Calu3 (cell line): ENCODE results near the gene DHX34. TPM values are rescaled to one million over a fixed set of nuclear protein-coding genes. Genes with fewer than 3 reads are reported as not detected.
A peak's percentile ranks its signal among the peaks of the same experiment; 100 is the strongest.
"Not testable (repeated sequence)": the region's sequence is repeated elsewhere in the genome, so short reads cannot be mapped to it uniquely, and the experiment has no call there.

Experiments
- Bru-seq: library from RNA; stranded (reverse); fragments of 400-500 nt; gene quantifications from one replicate; lab custom pipeline; 2021; lab: Mats Ljungman, UMichigan
- BruChase-seq, 2 experiments: library from RNA; stranded (reverse); fragments of 400-500 nt; gene quantifications; one replicate each; lab custom pipeline; 2021; lab: Mats Ljungman, UMichigan
- BruUV-seq: library from RNA; stranded (reverse); fragments of 400-500 nt; replicated peaks from 2 replicates; lab custom pipeline; 2021; lab: Mats Ljungman, UMichigan
- CTCF ChIA-PET: fragments of 300-600 bp; sonication (Branson Sonifier 250); formaldehyde crosslinking; loops from one replicate; lab custom pipeline; 2022; ENCODE audit warnings: antibody characterized with exemption; lab: Charles Lee
- DNase-seq: peaks from one replicate; pipeline ENCODE4 v3.0.0; 2022
- H3K27ac Mint-ChIP-seq: one replicate; pipeline ENCODE4 v1.8.0; 2022; ENCODE audit warnings: mixed read lengths; ENCODE audit not compliant: unreplicated experiment
- H3K27me3 Mint-ChIP-seq: one replicate; pipeline ENCODE4 v1.8.0; 2022; ENCODE audit warnings: mixed read lengths; ENCODE audit not compliant: unreplicated experiment
- H3K36me3 Mint-ChIP-seq: one replicate; pipeline ENCODE4 v1.8.0; 2022; ENCODE audit warnings: mild to moderate bottlenecking, moderate library complexity, mixed read lengths; ENCODE audit not compliant: insufficient read depth, unreplicated experiment
- H3K4me1 Mint-ChIP-seq: one replicate; pipeline ENCODE4 v1.8.0; 2022; ENCODE audit warnings: mild to moderate bottlenecking, low read depth, mixed read lengths; ENCODE audit not compliant: unreplicated experiment
- H3K4me3 Mint-ChIP-seq: one replicate; pipeline ENCODE4 v1.8.0; 2022; ENCODE audit warnings: mild to moderate bottlenecking, low read depth, moderate library complexity, mixed read lengths; ENCODE audit not compliant: unreplicated experiment
- H3K9me3 Mint-ChIP-seq: one replicate; pipeline ENCODE4 v1.8.0; 2022; ENCODE audit warnings: low read depth, mixed read lengths; ENCODE audit not compliant: unreplicated experiment
- intact Hi-C: fragments of 100-400 bp; cut with micrococcal nuclease; formaldehyde crosslinking; loops from one replicate; pipeline ENCODE4 v1.10.0; 2022; ENCODE audit not compliant: unreplicated experiment
- long read RNA-seq: library from polyadenylated mRNA; stranded (forward); transcript quantifications from one replicate; pipeline ENCODE4 v2.0.0, GENCODE V29; 2022
- total RNA-seq: library from RNA; stranded (reverse); gene quantifications from 2 replicates; pipeline ENCODE4 v1.2.3, GENCODE V29; 2022
- TF ChIP-seq, protein P1 (sequence below): fragments of 200-600 bp; IDR thresholded peaks from one replicate; pipeline ENCODE4 v1.8.0; 2022; ENCODE audit warnings: antibody characterized with exemption; ENCODE audit not compliant: unreplicated experiment

The DHX34 gene, protein sequence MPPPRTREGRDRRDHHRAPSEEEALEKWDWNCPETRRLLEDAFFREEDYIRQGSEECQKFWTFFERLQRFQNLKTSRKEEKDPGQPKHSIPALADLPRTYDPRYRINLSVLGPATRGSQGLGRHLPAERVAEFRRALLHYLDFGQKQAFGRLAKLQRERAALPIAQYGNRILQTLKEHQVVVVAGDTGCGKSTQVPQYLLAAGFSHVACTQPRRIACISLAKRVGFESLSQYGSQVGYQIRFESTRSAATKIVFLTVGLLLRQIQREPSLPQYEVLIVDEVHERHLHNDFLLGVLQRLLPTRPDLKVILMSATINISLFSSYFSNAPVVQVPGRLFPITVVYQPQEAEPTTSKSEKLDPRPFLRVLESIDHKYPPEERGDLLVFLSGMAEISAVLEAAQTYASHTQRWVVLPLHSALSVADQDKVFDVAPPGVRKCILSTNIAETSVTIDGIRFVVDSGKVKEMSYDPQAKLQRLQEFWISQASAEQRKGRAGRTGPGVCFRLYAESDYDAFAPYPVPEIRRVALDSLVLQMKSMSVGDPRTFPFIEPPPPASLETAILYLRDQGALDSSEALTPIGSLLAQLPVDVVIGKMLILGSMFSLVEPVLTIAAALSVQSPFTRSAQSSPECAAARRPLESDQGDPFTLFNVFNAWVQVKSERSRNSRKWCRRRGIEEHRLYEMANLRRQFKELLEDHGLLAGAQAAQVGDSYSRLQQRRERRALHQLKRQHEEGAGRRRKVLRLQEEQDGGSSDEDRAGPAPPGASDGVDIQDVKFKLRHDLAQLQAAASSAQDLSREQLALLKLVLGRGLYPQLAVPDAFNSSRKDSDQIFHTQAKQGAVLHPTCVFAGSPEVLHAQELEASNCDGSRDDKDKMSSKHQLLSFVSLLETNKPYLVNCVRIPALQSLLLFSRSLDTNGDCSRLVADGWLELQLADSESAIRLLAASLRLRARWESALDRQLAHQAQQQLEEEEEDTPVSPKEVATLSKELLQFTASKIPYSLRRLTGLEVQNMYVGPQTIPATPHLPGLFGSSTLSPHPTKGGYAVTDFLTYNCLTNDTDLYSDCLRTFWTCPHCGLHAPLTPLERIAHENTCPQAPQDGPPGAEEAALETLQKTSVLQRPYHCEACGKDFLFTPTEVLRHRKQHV
- total RNA-seq (51.4 and 51.6 TPM in 2 replicates), Bru-seq, nascent RNA (percentile 74 among the genes with signal in this experiment), BruChase-seq, experiment 1, labeled RNA remaining after a 6-hour chase (percentile 88 among the genes with signal in this experiment), BruChase-seq, experiment 2, labeled RNA remaining after a 2-hour chase (percentile 86 among the genes with signal in this experiment)
- long read RNA-seq, full-length matches to known transcripts = 2 of 28 reads
- long read RNA-seq, partial matches to known transcripts = 20 of 28 reads
- long read RNA-seq, other reads (novel, unspliced or antisense) = 6 of 28 reads

DNA sequence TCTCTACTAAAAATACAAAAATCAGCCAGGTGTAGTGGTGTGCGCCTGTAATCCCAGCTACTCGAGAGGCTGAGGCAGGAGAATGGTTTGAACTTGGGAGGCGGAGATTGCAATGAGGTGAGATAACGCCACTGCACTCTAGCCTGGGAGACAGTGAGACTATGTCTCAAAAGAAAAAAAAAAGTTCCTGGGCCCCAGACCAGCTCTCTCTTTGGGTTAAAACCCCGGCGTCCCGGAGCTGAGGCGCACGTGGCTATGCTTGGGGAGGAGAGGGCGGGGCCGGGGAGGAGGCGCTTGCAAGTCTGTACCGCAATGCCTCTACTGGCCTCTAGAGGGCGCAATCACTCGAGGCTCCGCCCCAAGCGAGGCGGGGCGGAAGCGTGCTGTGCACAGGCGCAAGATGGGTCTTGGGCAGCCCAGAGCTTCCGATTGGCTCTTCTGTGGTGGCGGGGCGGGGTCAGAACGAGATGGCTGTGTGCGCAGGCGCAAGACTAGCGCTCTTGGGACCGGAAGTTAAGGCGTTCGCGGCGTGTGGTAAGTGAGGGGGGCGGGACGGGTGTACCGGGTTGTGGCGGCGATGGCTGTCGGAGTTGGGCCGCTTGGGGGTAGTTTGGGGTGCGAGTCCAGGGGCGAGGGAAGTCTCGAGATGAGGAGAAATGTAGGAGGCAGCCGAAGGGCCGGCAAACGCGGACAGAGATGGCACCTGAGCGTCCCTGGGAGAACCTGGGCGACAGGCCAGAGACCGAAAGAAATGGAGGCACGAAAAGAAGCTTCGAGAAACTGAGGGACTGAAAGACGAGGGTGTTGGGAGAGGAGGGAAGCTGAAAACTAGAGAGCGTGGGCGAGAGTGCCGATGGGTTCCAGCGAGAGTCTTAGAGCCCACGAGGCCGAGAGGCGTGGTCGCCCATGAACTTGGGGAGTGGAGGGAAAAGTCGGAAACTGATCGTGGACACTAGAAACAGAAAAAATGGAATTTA, at the start of gene DHX34:
Gene DHX34 (plus strand): TSS at position 497 of the 977 bp plus-strand sequence. CDS start 3,716 bp downstream, outside the sequence.
- Mint-ChIP-seq H3K4me3 (peak within 1 kb of the TSS; percentile 80), H3K36me3 (peaks cover 38% of the 10 kb centered on the region), H3K27me3 (no peaks in the 10 kb centered on the region), H3K27ac (peak within 1 kb of the TSS; percentile 71), H3K4me1 (peaks cover 36% of the 10 kb centered on the region), H3K9me3 (no peaks in the 10 kb centered on the region)
- CTCF ChIA-PET = interaction anchor here (0.5 to 1.7 kb wide), 25 partner anchors 9 to 836 kb away, joined by 3 to 10 read pairs (median 4); partner anchors contain the start of genes CCDC9, INAFM1, KPTN and MEIS3
- TF ChIP-seq, protein P1, sequence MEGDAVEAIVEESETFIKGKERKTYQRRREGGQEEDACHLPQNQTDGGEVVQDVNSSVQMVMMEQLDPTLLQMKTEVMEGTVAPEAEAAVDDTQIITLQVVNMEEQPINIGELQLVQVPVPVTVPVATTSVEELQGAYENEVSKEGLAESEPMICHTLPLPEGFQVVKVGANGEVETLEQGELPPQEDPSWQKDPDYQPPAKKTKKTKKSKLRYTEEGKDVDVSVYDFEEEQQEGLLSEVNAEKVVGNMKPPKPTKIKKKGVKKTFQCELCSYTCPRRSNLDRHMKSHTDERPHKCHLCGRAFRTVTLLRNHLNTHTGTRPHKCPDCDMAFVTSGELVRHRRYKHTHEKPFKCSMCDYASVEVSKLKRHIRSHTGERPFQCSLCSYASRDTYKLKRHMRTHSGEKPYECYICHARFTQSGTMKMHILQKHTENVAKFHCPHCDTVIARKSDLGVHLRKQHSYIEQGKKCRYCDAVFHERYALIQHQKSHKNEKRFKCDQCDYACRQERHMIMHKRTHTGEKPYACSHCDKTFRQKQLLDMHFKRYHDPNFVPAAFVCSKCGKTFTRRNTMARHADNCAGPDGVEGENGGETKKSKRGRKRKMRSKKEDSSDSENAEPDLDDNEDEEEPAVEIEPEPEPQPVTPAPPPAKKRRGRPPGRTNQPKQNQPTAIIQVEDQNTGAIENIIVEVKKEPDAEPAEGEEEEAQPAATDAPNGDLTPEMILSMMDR = peak; percentile 98
- intact Hi-C loops = no loop called here
- BruUV-seq = no TSS peak
- peak; percentile 99 for DNase-seq

DNA sequence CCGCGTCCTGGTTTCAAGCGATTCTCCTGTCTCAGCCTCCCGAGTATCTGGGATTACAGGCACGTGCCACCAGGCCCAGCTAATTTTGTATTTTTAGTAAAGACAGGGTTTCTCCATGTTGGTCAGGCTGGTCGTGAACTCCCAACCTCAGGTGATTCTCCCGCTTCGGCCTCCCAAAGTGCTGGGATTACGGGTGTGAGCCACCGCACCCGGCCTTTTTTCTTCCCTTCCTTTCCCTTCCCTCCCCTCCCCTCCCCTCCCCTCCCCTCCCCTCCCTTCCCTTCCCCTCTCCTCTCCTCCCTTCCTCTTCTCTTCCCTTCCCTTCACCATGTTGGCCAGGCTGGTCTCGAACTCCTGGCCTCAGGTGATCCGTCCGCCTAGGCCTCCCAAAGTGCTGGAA, 48.2 kb upstream of the DHX34 start:
- intact Hi-C loops, H3K4me1 Mint-ChIP-seq, H3K4me3 Mint-ChIP-seq, BruUV-seq, H3K27ac Mint-ChIP-seq, H3K27me3 Mint-ChIP-seq, DNase-seq, H3K9me3 Mint-ChIP-seq: not testable (repeated sequence)
- H3K36me3 Mint-ChIP-seq = peaks cover 11% of the 10 kb centered on the region
- CTCF ChIA-PET = interaction anchor here (0.6 to 0.7 kb wide), 2 partner anchors 363 to 1416 kb away, joined by 3 to 4 read pairs; no protein-coding TSS in a partner anchor

DNA sequence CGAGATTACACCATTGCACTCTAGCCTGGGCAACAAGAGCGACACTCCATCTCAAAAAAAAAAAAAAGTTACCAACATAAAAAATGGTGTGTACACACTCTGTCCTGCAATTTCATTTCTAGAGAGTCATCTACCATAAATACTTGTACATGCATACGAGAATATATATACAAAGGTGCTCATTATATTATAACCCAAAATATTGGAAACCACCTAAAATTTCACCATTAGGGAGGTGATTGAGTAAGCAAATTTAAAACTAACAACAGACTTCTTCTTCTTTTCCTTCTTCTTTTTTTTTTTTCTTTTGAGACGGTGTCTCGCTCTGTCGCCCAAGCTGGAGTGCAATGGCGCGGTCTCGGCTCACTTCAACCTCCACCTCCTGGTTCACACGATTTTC, 46.9 kb upstream of the DHX34 start:
- no peak for DNase-seq
- Mint-ChIP-seq H3K27me3 (no peaks in the 10 kb centered on the region), H3K9me3 (no peaks in the 10 kb centered on the region), H3K4me3 (no peak overlapping the region), H3K4me1 (peaks cover 7% of the 10 kb centered on the region), H3K27ac (no peak overlapping the region), H3K36me3 (peaks cover 11% of the 10 kb centered on the region)
- intact Hi-C loops = no loop called here
- CTCF ChIA-PET = interaction anchor here (0.7 kb wide), 1 partner anchor 1625 kb away, joined by 5 read pairs; no protein-coding TSS in a partner anchor
- TF ChIP-seq, protein P1 = no peak
- no TSS peak for BruUV-seq

DNA sequence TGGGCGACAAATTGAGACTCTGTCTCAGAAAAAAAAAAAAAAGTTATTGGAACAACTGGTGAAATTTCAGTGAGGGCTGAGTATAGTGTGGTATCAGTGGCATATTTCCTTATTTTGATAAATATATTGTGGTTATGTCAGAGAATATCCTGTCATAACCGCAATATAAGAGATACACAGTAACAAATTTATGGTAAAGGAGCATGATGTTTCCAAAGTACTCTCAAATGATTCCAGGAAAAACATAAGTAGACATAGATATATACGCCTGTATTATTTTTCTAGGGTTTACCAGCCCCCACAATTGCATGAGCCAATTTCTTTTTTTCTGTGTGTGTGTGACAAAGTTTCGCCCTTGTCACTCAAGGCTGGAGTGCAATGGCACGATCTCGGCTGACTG, 45.1 kb upstream of the DHX34 start:
- Mint-ChIP-seq H3K4me1 (peaks cover 7% of the 10 kb centered on the region), H3K4me3 (no peak overlapping the region), H3K9me3 (no peaks in the 10 kb centered on the region), H3K36me3 (peaks cover 11% of the 10 kb centered on the region), H3K27me3 (no peaks in the 10 kb centered on the region), H3K27ac (no peak overlapping the region)
- TF ChIP-seq, protein P1 = no peak
- BruUV-seq = no TSS peak
- intact Hi-C loops = no loop called here
- CTCF ChIA-PET = interaction anchor here (0.7 kb wide), 1 partner anchor 948 kb away, joined by 7 read pairs; no protein-coding TSS in a partner anchor
- no peak for DNase-seq
